Superior temporal gyrus (tissue), 1 donor: ENCODE data around the gene LRRN3.

Source experiments
- DNase-seq: peaks from one replicate; pipeline ENCODE4 v3.0.0-alpha.2; 2016; ENCODE audit errors: extremely low spot score

The LRRN3 gene

DNA sequence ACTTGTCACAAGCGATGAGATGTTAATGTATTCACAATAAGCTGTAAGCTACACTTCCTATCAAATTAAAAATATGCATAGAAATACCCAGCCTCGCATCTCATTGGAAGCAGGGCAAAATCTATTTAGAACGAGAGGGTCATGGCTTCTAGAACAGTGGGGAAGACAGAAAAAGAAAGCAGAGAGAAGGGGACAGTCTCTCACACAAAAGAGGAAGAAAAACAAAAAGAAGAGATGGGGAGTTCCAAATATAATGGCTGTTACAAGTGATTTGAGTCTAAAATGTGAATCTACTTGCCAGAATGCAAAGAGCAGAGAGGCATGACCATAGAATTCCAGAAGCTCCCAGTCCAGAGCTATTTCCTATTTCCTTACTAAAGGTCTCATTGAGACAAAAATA is 13.8 kb downstream of the LRRN3 start:
- DNase-seq, result no peak

DNA sequence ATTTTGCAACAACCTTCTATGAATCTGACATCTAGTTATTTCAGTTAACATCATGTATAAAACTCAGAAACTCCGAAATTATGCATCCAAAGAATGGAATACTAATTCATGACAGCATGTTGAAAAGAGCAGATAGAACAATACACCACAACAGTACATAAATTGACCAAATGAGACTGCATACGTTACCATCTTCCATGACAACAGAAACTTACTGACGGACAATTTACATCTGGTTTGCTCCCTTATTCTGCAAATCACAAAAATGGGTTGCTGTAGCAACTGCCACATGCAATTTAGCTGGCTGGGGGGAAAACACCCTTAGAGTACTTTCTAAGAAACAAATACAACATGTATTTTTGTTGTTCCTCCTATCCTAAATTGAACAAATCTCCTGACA is 14.3 kb downstream of the LRRN3 start:
- no peak for DNase-seq

- no peak for DNase-seq
These were observed 16.7 kb downstream of the LRRN3 start for GRCh38 chr7:111107579-111107978.

- no peak for DNase-seq
These were observed 17.1 kb downstream of the LRRN3 start for GRCh38 chr7:111108000-111108399.

- no peak for DNase-seq
These were observed 17.6 kb downstream of the LRRN3 start for GRCh38 chr7:111108496-111108895.

GRCh38 chr7:111112439-111112838 is 21.5 kb downstream of the LRRN3 start:
- no peak for DNase-seq

GRCh38 chr7:111113263-111114017 is 22.5 kb downstream of the LRRN3 start:
- DNase-seq, result no peak

DNA sequence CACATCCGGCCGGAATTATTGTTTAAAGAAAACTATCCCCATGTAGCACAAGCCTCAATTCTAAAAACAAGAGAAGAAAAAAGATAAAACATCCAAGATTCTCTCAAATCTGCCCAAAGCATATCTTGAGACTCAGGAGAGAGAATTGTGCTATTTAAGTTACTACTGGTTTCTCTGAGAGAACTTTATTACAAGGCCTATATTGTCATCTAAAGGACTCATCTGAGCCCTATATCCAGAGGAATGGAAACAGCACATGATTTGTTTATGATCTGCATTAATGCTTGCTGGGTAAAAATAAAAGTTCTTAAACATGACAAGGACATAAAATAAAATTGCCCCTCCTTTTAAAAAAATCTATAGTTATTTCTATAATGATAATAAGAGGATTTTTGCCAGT is 25.0 kb downstream of the LRRN3 start:
- DNase-seq, result no peak

DNA sequence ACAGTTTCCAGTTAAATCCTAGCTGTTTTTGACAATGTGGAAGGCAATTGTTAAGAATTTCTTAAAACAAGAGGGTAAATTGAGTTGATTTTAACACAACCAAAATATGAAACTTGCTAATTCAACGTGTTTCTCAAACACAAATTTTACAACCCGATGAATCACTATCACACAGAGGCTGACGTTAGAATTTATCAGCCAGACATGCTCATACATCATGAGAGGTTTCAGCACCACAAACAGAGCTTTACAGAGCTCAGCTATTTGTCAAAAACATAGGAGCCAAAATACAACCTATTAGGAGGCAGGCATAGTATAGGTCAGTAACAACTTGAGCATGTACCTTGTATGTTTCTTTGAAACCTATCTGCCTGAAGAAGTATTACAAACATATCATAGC is 36.1 kb downstream of the LRRN3 start:
- DNase-seq, result no peak

DNA sequence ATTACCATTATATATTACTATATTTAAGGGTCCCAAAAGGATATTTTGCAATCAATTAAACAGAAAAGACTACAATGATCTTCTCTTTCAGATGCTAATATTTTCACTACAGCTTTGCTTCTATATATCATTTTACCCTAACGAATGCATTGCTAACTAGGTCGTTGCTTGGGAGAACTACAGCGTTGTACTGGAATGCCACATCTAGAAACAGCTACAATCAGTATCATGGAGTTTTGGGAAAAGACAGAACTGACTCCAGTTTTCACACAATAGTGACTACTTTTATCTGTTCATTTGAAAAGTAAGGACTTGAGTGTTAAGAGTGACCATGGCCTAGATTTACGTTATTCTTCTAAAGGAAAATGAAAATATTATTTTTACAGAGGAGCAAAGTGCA is 38.5 kb downstream of the LRRN3 start:
- DNase-seq, result no peak

DNA sequence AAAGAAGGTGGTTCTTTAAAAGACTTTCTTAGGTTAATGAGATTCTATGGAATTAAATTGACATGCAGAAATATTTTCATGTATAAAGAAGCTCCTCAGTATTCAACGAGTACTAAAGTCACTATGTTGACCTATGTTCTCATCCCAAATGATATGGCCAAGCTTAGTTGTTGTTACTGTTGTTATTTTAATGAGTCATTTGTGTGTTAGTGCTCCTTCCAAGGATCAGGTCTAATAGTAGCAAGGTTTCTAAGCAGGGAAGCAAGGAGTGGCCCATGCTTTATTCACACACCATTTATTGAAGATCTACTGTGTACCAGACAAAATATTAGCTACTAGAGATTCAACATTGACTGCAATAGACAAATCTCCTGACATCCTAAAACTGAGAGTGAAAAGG is 41.9 kb downstream of the LRRN3 start:
- no peak for DNase-seq

- no peak for DNase-seq
These were observed 46.6 kb downstream of the LRRN3 start for GRCh38 chr7:111137296-111138192.

DNA sequence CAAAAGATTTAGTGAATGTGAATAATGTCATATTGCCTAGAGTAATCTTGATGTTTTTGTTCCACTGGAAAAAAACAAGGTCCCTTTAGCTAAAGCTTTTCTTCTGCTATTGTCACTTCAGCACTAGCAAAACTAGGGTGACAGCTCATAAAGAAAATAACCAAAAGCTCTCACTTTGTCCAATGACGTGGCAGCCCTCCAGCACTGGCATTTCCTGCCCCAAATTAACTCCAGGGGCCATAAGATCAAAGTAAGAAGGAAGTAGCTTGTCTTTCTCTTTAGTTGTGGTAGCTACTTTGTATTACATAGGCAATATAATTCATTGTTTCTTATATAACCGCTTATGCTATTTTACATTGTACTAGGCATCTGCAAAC is 47.3 kb downstream of the LRRN3 start:
- DNase-seq, result no peak

DNA sequence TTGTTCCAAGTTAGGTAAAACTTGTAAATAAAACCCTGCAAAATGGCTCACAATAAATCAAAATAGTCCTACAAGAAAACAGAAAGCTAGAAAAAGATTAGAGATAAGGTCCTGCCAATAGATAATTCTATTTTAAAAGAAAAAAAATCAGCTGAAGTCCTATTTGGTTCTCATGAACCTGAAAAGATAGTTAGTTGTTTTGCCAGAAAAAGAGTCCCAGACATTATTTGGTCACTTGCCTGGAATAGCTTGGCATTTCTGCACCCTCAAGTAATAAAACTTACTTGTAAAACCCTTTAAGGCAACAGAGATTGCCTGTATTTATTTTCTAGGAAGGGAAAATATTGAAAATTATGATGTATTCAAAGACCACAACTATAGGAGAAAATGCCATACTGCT is 47.7 kb downstream of the LRRN3 start:
- DNase-seq, result no peak

DNA sequence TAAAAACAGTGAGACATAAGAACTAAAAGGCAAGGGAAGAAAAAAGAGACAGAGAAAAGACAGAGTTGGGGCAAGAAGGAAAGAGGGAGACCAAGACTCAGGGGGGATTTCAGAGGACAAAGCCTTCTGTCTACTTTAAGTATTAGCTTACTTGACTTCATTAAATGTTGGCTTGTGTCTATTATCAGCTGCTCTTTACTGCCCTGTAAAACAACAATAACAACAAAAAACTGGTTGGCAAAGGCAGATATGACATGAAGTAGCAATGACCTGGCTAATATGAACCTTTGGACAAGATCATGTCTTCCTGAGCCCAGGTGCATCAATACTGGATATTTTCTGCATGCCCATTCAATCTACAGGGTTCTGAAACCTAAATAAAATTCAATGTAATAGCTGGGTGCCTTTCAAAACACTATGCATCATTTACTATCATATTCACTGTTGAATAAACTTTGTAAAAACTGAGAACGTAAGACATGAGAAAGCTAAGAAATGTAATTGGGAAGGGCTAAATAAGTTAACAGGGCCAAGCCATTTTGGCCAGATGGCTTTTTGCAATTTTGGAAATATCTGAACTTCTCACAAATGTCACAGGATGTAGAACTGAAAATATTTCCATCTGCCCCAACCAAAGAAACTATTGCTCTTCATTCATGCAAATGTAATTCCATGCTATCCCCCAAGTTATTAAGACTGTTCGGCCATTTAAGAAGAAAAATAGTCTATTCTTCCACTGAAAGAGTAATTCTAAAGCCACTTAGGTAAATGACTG is 49.4 kb downstream of the LRRN3 start:
- no peak for DNase-seq

DNA sequence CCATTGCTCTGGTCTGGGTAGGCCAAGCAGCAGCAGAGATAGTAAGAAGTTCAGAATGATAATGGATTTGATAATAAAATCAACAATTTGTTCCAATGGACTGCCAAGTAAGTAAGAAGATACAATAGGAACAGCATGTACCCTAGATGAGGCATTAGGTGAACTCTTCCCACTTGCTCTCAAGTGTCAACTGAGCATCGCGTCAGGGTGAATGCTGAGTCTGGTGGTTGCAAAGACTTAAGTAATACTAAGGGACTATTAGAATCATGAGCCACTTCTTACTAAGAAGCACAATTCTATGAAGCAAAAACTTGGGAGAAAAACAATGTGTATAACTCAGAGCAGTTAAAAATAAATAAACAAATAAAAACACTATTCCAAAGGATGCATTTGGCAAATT is 54.5 kb downstream of the LRRN3 start:
- DNase-seq, result no peak

DNA sequence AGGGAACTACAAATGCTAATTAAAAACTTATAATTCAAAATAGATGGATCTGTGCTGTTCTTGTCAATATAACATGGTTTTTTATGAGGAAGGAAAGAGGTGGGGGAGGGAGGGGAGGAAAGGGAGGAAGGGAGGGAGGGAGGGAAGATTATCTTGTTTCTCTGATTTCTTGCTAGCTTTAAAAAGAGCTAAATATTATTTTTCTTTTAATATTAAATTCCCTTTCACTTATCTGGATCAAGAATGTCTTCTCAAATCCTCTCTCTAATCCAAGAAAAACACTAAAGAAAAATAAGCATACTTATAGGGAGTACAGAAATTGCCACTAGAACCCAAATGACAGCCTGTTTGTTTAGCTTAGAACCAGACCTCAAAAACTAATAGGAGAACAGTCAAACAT is 55.2 kb downstream of the LRRN3 start:
- no peak for DNase-seq

DNA sequence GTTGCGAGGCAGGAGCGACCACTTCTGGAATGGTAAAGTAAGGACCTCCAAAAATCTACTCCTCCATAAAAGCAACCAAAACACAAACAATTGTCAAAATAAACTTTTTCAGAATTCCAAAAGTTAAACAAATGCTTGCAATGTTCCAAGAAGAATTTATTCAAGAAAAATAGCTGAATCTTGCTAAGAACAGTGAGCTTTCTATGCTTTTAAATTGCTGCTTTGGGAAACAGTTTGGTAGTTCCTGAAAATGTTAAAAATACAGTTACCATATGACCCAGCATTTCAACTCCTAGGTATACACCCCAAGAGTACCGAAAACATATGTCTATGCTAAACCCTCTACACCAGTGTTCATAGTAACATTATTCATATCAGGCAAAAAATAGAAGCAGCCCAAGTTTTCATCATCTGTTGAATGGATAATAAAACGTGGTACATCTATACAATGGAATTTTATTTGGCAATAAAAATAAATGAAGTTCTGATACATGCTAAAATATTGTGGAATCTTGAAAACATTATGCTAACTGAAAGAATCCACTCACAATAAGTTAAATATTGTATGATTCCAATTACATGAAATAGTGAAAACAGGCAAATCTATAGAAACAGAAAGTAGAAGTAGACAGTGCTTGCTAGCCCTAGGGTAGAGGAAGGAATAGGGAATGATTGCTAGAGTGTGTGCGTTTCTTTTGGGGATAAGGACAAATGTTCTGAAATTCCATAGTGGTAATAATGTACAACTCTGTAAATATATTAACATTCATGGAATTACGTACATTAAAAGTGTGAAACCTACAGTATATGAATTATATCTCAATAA is 57.0 kb downstream of the LRRN3 start:
- DNase-seq, result no peak

DNA sequence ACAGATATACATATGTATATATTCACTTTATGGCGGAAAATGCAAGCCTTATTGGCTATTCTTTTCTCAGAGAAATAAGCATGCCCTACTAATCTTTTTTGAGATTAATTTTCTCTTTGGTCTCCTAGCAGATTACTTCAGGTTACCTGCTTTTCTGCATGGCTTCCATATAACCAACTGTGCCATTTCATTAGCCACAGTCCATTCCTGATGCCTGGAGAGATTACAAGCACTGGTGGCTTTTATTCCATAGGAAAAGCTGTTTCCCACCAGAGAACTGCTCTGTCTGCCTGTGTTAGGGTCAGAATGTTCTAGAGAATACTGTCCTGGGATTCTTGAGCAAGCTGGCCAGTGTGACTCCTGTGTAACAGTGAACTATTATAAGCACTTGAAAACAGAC is 59.8 kb downstream of the LRRN3 start:
- DNase-seq, result no peak

DNA sequence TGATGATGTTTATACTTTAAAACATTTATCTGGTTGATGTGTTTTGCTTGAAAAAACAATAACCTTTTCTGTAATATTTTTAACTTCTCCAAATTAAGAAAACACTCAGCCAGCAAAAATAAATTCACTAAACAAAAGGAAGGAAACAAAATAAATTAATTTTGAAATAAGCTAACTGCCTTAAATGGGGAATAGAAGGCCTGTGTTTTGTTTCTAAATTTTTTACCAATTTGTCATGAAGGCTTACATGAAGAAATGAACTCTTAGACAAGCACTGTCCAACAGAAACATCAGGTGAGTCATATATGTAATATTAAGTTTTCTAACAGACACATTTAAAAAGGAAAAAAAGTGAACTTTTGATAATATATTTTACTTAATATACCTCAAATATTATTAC is 68.5 kb downstream of the LRRN3 start:
- DNase-seq, result no peak

DNA sequence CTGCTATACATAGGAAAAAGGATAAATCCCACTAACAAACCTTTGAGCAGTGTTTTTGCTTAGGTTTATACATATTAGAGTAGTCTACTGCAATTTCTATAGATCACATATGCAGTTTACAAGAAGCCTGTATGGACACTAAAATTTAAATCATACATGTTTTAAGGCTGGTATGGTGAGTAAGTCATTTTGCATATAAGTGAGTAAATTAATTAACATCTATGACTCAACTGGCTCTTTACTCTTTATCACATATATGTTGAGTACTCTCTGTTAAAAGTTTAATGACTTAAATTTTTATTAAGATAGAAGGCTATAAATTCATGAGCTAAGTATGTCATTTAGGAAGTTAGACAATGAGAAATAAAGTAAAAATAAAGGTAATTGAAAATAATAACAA is 69.4 kb downstream of the LRRN3 start:
- no peak for DNase-seq

DNA sequence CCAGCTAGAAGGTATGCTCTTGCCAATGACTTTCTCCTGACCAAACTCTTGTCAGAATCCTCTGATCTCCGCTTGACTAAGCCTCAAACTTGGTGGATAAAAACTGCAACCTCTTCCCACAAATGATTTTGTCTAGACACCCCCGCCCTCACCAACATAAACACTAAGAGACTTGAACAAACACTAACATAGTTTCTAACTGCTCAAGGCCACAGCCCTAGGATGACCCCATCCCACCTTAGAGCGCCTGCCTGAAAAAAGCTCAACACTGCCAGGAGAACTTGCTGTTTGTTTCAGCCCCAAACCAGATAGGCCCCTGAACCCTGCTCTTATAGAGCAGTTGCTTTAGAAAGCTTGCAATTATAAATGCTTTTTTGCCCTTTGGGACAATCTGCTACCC is 71.8 kb downstream of the LRRN3 start:
- no peak for DNase-seq
